ENCODE data around the gene RTN4IP1.
"Not testable (repeated sequence)": the region's sequence is repeated elsewhere in the genome, so short reads cannot be mapped to it uniquely, and the experiment has no call there.

Gene RTN4IP1

DNA sequence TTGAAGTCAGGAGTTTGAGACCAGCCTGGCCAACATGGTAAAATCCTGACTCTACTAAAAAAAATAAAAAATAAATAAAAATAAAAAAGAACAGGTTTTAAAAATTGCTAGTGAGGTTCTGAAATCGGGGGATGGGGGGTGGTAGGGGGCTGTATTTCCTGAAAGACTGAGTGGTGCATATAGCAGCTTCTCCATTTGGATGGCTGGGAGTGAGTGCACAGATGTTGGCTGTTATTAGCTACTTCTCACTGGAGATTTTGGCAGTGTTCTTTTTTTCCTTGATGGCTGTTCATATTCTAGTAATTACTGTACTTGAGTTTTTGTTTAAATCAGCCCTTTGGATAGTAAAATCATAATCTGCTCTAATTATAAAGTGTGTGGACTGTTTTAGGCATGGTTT is 79.8 kb downstream of the RTN4IP1 start:
- in situ Hi-C loops (cut with MboI; ENCODE audit: low sequenced_read_pairs) = no loop called here

- in situ Hi-C loops (cut with MboI; ENCODE audit: low sequenced_read_pairs) = not testable (repeated sequence)
Measured at GRCh38 chr6:106548926-106549455, 80.3 kb downstream of the RTN4IP1 start.

DNA sequence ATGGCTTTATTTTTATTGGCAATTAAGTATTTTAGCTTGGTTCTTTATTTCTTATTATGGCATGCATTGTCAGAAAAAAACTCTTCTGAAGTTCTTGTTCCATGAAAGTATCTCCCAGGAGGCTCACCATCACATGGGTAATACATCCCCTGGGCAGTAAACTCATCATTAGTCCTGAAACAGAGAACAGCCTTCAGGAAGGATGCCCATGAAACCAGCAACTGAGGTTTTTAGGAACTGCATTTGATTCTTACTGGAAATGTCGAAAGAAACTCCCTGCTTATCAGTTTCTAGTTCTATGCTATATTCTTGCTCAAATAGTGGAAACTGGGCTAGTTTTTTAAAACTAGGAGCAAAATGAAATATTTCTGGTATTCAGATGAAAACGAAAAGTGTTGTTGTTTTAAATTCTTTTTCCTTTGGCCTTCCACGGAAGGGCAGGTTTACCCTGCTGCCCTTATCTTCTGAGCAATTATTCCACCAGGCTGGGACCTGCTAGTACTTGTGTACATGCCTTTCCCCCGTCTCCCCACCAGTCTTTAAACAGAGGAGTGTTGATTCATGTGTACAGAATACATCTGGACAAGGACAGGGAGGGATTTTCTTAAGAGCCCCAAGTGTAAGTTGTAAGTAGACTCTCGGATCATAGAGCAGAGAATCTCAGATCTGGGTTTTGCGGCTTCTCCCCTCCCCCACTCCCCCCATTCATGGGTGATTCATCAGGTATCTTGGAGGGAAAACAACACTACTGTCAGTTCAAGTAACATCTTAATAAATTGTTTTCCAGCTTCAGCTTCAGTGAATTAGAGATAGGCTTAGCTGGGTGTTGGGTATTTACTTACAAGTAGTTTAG is 81.5 kb downstream of the RTN4IP1 start:
- in situ Hi-C loops (cut with MboI; ENCODE audit: low sequenced_read_pairs) = no loop called here

DNA sequence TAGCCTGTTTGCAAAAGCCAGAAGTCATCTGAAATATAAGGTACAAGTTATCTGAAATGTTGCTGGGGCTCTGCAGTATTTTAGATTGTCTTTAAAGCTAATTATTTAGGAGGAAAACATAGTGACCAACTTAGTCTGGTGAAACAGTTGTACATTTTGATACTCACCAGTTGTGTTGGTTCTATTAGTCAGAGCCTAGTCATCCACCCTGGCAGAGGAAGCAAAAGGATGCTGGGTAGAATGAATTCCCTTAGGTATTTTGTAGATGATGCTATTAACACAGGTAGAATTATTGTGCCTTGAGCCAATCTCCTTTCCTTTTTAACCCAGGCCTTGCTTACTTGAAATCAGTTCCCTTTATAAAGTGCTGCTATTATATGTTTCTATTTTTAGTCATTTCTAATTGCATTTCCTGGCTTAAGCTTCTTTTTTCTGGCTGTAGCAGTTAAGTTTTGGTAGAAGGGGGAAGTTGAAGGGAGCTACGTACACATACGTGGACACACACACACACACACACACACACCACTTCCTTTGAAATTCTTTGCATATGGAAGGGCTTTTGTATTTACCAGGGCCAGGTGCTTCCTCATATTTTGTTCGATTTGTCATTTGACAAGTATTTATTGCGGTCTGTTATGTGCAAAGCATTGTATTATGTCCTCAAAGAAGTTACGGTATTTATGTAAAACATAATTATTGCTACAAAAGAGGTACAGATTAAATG is 82.4 kb downstream of the RTN4IP1 start:
- in situ Hi-C loops (cut with MboI; ENCODE audit: low sequenced_read_pairs) = no loop called here

- in situ Hi-C loops (cut with MboI; ENCODE audit: low sequenced_read_pairs) = no loop called here
Measured at GRCh38 chr6:106546261-106546690, 83.0 kb downstream of the RTN4IP1 start.

DNA sequence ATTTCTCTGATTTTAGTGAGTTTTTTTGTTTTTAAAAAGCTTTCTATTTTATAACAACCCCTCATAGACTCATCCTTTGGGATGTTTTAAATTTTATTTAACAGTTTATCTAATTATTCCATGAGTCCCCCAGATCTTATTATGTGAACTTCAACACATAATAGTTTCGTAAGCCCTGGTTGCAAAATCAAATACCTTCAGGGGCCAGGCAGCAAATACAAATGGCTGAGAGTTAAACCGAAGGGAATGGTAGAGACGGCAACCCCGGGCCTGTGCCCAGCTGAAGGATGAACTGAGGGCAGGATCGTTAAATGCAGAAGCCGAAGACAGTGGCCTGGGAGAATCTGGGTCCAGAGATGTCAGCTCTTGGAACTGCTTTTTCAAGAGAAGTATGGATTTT is 88.4 kb downstream of the RTN4IP1 start:
- in situ Hi-C loops (cut with MboI; ENCODE audit: low sequenced_read_pairs) = no loop called here

DNA sequence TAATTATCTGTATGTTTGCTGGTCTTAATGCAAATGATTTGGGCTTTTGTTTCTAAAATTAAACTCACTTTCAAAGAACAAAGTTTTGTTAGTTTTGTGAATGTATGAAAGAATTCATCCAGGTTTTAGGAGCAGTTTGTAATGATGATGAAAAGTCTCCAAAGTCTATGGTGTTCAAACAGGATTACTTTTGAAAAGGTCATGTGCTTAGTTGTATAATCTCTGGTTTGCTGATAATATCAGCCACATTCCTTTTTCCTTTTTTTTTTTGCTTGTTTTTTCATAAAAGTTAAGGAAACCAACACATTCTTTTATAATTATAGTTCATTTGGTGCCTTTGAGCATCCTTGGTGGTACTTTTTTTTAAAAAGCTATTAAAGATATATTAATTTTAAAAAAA is 88.9 kb downstream of the RTN4IP1 start:
- in situ Hi-C loops (cut with MboI; ENCODE audit: low sequenced_read_pairs) = no loop called here

DNA sequence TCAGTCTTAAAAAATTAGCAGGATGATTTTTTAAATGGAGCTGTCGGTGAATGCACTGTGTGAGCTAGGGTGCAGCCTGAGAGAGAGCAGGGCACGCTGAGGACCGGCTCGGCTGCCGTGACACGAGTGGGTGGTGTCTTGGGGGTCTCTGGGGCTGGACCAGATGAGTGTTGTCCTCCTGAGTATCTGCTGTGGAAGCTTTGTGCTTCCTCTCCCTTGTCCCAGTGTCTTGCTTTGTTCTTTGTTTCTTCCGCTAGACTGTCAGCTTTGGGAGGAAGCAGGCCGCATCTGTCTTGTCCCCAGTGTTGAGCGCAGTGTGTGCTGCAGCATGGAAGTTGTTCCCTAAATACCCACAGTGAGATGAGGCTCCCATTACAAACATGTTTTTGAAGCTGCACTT is 89.4 kb downstream of the RTN4IP1 start:
- in situ Hi-C loops (cut with MboI; ENCODE audit: low sequenced_read_pairs) = no loop called here

GRCh38 chr6:106538145-106538544 is 91.2 kb downstream of the RTN4IP1 start:
- in situ Hi-C loops (cut with MboI; ENCODE audit: low sequenced_read_pairs) = no loop called here

- in situ Hi-C loops (cut with MboI; ENCODE audit: low sequenced_read_pairs) = no loop called here
Measured at GRCh38 chr6:106537662-106538061, 91.6 kb downstream of the RTN4IP1 start.

DNA sequence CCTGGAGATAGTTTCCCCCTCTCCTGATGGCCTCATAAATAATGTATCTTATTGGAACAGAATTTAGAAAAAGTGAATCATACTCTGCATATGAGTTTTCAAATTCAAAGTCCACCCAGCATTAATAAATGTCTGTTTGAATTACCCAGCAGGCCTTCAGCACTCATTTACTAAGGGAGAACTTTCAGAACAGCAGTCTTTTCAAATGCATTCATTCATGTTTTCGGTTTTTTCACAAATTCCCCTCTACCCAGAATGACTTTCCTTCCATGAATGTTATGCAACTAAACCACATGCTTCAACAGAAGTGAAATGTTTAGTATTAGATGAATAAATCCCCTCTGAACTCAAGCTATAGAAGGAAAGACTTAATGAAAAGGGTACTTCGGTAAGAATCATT is 92.4 kb downstream of the RTN4IP1 start:
- in situ Hi-C loops (cut with MboI; ENCODE audit: low sequenced_read_pairs) = no loop called here

- in situ Hi-C loops (cut with MboI; ENCODE audit: low sequenced_read_pairs) = no loop called here
Measured at GRCh38 chr6:106536357-106536756, 92.9 kb downstream of the RTN4IP1 start.

DNA sequence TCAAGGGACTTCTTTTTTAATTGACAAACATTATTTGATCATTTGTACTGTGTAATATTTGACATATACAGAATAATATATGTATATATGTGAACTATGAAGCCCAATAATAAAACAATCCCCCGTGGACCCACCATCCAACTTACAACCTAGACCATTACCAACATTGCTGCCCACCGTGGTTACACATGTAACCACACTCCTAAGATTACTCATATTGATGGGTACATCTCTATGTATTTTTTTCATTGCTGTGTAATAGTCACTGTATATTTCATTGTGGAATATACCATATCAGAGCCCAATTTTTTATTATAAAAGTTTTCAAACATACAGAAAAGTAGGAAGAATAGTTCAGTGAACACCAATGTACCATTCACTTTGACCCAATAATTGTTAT is 94.3 kb downstream of the RTN4IP1 start:
- in situ Hi-C loops (cut with MboI; ENCODE audit: low sequenced_read_pairs) = no loop called here

GRCh38 chr6:106534564-106534982 is 94.7 kb downstream of the RTN4IP1 start:
- in situ Hi-C loops (cut with MboI; ENCODE audit: low sequenced_read_pairs) = no loop called here

- in situ Hi-C loops (cut with MboI; ENCODE audit: low sequenced_read_pairs) = no loop called here
Measured at GRCh38 chr6:106534004-106534403, 95.3 kb downstream of the RTN4IP1 start.

DNA sequence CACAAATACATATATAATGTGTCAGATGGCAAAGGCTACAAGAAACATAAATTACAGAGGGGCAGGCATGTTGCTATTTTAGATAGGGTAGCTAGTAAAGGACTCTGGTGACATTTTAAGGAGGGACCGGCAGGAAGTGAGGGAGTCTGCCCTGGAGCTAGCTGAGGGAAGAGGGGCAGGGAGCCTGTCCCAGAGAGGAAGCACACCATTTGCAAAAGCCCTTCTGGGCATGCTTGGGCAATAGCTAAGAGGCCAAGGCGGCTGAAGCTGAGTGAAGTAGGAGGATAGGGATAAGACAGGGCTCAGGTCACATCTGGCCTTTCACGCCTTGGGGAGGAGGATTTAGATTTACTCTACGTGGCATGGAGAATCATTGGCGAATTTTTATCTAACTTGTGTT is 96.2 kb downstream of the RTN4IP1 start:
- in situ Hi-C loops (cut with MboI; ENCODE audit: low sequenced_read_pairs) = no loop called here

DNA sequence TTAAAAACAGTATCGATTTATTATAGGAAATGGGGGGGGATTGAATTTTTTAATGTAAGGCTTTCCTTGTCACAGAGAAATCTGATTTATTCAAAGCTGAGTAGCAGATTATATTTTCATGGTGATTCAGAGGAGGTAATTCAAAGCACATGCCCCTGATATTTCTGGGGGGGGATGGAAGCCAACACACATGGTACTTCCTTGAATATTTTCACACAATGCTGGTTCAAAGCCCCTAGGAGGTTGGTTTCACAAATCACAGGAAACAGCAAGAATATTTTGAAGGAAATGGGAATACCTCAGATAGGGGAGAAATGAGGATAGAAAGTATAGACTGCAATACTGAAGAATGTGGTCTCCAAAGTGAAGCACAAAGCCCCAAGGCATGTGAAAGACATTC is 98.8 kb downstream of the RTN4IP1 start:
- in situ Hi-C loops (cut with MboI; ENCODE audit: low sequenced_read_pairs) = no loop called here

- in situ Hi-C loops (cut with MboI; ENCODE audit: low sequenced_read_pairs) = no loop called here
Measured at GRCh38 chr6:106530026-106530425, 99.3 kb downstream of the RTN4IP1 start.

GRCh38 chr6:106529438-106529837 is 99.9 kb downstream of the RTN4IP1 start:
- in situ Hi-C loops (cut with MboI; ENCODE audit: low sequenced_read_pairs) = no loop called here

DNA sequence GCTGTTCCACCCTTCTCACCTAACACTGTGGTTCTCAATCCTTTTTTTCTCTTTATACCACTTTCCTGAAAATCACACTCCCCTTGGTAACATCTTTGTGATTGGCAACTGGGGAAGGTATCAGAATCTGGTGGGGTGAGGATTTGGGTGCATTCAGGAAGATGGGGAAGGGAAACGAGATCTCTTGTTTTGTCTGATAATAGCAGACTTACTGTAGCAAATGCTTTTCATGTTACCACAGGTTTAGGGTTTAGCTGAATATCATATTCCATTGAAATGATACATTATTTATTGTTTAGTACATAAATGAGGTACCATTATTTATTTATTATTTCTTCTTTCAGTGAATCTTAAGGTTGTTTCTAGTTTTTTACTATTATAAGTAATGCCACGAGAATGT is 100.8 kb downstream of the RTN4IP1 start:
- in situ Hi-C loops (cut with MboI; ENCODE audit: low sequenced_read_pairs) = no loop called here

DNA sequence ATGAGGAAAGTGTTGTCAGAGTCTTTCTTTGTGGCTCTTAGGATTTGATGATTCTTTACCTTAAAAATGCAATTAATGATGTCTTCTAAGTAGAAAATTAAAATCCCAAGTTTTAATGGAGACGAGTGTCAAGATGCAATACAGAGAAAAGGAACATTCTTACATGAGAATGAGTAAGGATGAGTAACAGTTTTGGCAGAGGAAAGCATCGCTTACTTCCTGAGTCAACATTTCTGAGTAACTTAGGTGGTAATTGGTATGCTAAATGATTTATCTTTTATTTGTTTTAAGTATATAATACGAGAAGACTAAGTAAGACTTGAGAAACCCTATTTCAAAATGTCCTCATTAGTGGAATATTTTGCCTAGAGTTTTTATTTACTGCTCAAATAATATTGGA is 101.3 kb downstream of the RTN4IP1 start:
- in situ Hi-C loops (cut with MboI; ENCODE audit: low sequenced_read_pairs) = no loop called here

GRCh38 chr6:106527117-106527516 is 102.2 kb downstream of the RTN4IP1 start:
- in situ Hi-C loops (cut with MboI; ENCODE audit: low sequenced_read_pairs) = no loop called here

Data from HL-60/S4 (cell line).